ENCODE results near the gene SRGAP1.
"Not testable (repeated sequence)": the region's sequence is repeated elsewhere in the genome, so short reads cannot be mapped to it uniquely, and the experiment has no call there.

SRGAP1 gene

GRCh38 chr12:64030155-64030554, 185.7 kb downstream of the SRGAP1 start:
- no peak overlapping the region for H3K4me3 ChIP-seq (ENCODE audit: low read depth, low read length)
- TF ChIP-seq, protein P1, sequence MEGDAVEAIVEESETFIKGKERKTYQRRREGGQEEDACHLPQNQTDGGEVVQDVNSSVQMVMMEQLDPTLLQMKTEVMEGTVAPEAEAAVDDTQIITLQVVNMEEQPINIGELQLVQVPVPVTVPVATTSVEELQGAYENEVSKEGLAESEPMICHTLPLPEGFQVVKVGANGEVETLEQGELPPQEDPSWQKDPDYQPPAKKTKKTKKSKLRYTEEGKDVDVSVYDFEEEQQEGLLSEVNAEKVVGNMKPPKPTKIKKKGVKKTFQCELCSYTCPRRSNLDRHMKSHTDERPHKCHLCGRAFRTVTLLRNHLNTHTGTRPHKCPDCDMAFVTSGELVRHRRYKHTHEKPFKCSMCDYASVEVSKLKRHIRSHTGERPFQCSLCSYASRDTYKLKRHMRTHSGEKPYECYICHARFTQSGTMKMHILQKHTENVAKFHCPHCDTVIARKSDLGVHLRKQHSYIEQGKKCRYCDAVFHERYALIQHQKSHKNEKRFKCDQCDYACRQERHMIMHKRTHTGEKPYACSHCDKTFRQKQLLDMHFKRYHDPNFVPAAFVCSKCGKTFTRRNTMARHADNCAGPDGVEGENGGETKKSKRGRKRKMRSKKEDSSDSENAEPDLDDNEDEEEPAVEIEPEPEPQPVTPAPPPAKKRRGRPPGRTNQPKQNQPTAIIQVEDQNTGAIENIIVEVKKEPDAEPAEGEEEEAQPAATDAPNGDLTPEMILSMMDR (IDR thresholded peaks at IDR 0.05; ENCODE audit: low read depth, low read length), result no peak

DNA sequence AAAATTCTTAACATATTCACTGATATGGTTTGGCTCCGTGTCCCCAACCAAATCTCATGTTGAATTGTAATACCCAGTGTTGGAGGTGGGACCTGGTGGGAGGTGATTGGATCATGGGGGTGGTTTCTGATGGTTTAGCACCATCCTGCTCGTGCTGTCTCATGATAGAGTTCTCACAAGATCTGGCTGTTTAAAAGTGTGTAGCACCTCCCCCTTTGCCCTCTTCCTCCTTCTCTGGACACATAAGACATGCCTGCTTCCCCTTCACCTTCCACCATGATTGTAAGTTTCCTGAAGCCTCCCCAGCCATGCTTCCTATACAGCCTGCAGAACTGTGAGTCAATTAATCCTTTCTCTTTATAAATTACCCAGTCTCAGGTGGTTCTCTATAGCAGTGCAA, 189.6 kb downstream of the SRGAP1 start:
- H3K4me3 ChIP-seq (ENCODE audit: low read depth, low read length), result not testable (repeated sequence)

DNA sequence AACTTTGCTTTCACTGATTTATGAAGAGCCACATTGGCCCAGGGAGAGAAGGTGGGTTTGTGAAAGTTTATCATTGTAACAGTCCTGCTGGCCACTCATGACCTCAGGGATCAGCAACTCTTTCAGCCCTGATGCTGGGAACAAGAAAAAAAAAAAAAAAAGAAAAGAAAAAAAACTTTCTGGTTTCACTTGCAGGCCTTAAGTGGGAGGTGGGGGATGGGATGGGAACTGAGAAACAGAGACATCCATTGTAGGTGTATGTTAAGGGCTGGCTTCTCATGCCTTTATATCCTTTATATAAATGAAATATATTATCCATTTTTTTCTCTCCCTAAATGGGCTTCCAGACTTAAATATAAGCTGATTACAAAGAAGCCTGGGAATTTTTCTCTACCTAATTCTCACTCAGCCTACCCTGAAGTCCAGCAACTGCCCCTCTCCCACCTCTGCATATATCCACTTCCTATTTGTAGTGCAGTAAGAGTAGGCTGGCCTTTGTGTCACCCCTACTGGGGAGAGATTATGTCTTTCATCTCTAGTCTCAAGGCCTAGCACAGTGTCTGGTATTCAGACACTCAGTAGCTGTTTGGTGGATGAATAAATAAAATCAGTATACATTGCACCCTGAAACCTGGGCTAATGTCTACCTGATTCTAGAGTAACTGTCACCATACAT, 190.5 kb downstream of the SRGAP1 start:
- no peak overlapping the region for H3K4me3 ChIP-seq (ENCODE audit: low read depth, low read length)
- TF ChIP-seq, protein P1 (IDR thresholded peaks at IDR 0.05; ENCODE audit: low read depth, low read length), result no peak

DNA sequence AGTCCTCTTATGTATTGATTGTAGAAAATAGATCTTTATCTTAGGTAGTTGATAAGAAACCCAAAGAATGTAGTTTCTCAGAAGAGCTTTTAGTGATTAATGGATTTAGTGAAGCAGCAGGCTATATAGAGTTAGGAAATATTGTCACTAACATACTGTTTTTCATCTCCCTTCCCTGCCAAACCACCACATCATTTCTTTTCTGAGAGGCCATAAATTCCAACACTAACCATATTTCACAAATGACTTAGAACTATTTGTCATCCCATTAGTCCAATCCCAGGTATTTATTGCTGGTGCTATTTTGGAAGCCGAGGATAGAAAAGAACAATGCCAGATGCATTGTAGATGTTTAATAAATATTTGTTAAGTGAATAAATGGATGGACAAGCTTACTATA, 191.9 kb downstream of the SRGAP1 start:
- TF ChIP-seq, protein P1 (IDR thresholded peaks at IDR 0.05; ENCODE audit: low read depth, low read length), result no peak
- no peak overlapping the region for H3K4me3 ChIP-seq (ENCODE audit: low read depth, low read length)

- TF ChIP-seq, protein P1 (IDR thresholded peaks at IDR 0.05; ENCODE audit: low read depth, low read length), result no peak
- no peak overlapping the region for H3K4me3 ChIP-seq (ENCODE audit: low read depth, low read length)
These were observed 194.9 kb downstream of the SRGAP1 start for GRCh38 chr12:64039281-64039871.

- TF ChIP-seq, protein P1 (IDR thresholded peaks at IDR 0.05; ENCODE audit: low read depth, low read length), result no peak
- no peak overlapping the region for H3K4me3 ChIP-seq (ENCODE audit: low read depth, low read length)
These were observed 198.4 kb downstream of the SRGAP1 start for GRCh38 chr12:64042911-64043310.

GRCh38 chr12:64044191-64044590, 199.7 kb downstream of the SRGAP1 start:
- TF ChIP-seq, protein P1 (IDR thresholded peaks at IDR 0.05; ENCODE audit: low read depth, low read length), result no peak
- H3K4me3 ChIP-seq (ENCODE audit: low read depth, low read length), result no peak overlapping the region

DNA sequence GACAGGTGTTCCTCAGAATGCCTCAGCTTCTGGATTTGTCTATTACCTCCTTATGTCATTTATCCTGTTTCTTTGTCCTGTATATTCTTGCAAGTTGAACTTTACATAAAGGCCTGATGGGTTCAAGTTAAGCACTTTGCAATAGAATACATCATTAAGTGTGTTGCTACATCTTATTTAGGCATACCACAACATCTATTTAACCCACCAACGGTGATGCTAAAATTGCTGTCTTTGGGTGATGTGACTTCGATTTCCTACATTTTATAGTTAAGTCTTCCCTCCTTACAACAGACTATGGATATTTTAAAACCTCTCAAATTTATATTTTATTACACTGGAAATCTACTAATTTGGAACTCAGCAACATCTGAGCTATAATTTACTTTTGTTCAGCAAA, 206.6 kb downstream of the SRGAP1 start:
- H3K4me3 ChIP-seq (ENCODE audit: low read depth, low read length), result no peak overlapping the region
- TF ChIP-seq, protein P1 (IDR thresholded peaks at IDR 0.05; ENCODE audit: low read depth, low read length), result no peak

All from WI38 (cell line).